ENCODE data around the gene MAN2A2. TPM values are rescaled to one million over a fixed set of nuclear protein-coding genes. Genes with fewer than 3 reads are reported as not detected.

MAN2A2 gene
- polyA plus RNA-seq, 3 donors, result 43.5 to 57.4 (median 51.8) TPM

GRCh38 chr15:90881181-90881977 is 21.7 kb upstream of the MAN2A2 start:
- no peak for DNase-seq (ENCODE audit: extremely low read depth in 1 of 11, low read depth in 9 of 11, low spot score in 4 of 11)

GRCh38 chr15:90881978-90882721 is 21.0 kb upstream of the MAN2A2 start:
- DNase-seq (ENCODE audit: extremely low read depth in 1 of 11, low read depth in 9 of 11, low spot score in 4 of 11), result no peak

- DNase-seq (ENCODE audit: extremely low read depth in 1 of 11, low read depth in 9 of 11, low spot score in 4 of 11), result no peak
Observed at GRCh38 chr15:90882781-90883525, 20.1 kb upstream of the MAN2A2 start.

GRCh38 chr15:90883526-90883975 is 19.6 kb upstream of the MAN2A2 start:
- no peak for DNase-seq (ENCODE audit: extremely low read depth in 1 of 11, low read depth in 9 of 11, low spot score in 4 of 11)

GRCh38 chr15:90883976-90884718 is 19.0 kb upstream of the MAN2A2 start, which contains the start of gene FES:
FES (plus strand) TSS chr15:90884504; CDS start chr15:90885046, 542 bp downstream.
- DNase-seq (ENCODE audit: extremely low read depth in 1 of 11, low read depth in 9 of 11, low spot score in 4 of 11), result peak in 3 of 11 donors; percentile 56 to 70 (median 61)

- DNase-seq (ENCODE audit: extremely low read depth in 1 of 11, low read depth in 9 of 11, low spot score in 4 of 11), result no peak
Observed at GRCh38 chr15:90884719-90885431, 18.2 kb upstream of the MAN2A2 start.

GRCh38 chr15:90885432-90886290 is 17.4 kb upstream of the MAN2A2 start:
- DNase-seq (ENCODE audit: extremely low read depth in 1 of 11, low read depth in 9 of 11, low spot score in 4 of 11), result peak in 2 of 11 donors; percentile 54 to 59

- no peak for DNase-seq (ENCODE audit: extremely low read depth in 1 of 11, low read depth in 9 of 11, low spot score in 4 of 11)
Observed at GRCh38 chr15:90886291-90886614, 16.8 kb upstream of the MAN2A2 start.

- no peak for DNase-seq (ENCODE audit: extremely low read depth in 1 of 11, low read depth in 9 of 11, low spot score in 4 of 11)
Observed at GRCh38 chr15:90887037-90887481, 16.0 kb upstream of the MAN2A2 start.

GRCh38 chr15:90889313-90889730 is 13.8 kb upstream of the MAN2A2 start:
- no peak for DNase-seq (ENCODE audit: extremely low read depth in 1 of 11, low read depth in 9 of 11, low spot score in 4 of 11)

- DNase-seq (ENCODE audit: extremely low read depth in 1 of 11, low read depth in 9 of 11, low spot score in 4 of 11), result no peak
Observed at GRCh38 chr15:90889736-90890456, 13.2 kb upstream of the MAN2A2 start.

GRCh38 chr15:90890839-90891238 is 12.3 kb upstream of the MAN2A2 start:
- no peak for DNase-seq (ENCODE audit: extremely low read depth in 1 of 11, low read depth in 9 of 11, low spot score in 4 of 11)

GRCh38 chr15:90891346-90891949 is 11.7 kb upstream of the MAN2A2 start:
- DNase-seq (ENCODE audit: extremely low read depth in 1 of 11, low read depth in 9 of 11, low spot score in 4 of 11), result no peak

- DNase-seq (ENCODE audit: extremely low read depth in 1 of 11, low read depth in 9 of 11, low spot score in 4 of 11), result no peak
Observed at GRCh38 chr15:90892023-90892422, 11.1 kb upstream of the MAN2A2 start.

GRCh38 chr15:90892498-90893174 is 10.5 kb upstream of the MAN2A2 start:
- DNase-seq (ENCODE audit: extremely low read depth in 1 of 11, low read depth in 9 of 11, low spot score in 4 of 11), result no peak

Measured in renal cortex interstitium (tissue), 11 donors.